Measurements from ENCODE around the gene SMYD4. TPM values are rescaled to one million over a fixed set of nuclear protein-coding genes. Genes with fewer than 3 reads are reported as not detected.
A peak's percentile ranks its signal among the peaks of the same experiment; 100 is the strongest.

The SMYD4 gene
- total and polyA plus RNA-seq, 10 of the 15 experiments (the other 5 are each of a cell fraction or from before 2014, with no cell fraction given): 2.1 to 18.8 (median 13.7) TPM

DNA sequence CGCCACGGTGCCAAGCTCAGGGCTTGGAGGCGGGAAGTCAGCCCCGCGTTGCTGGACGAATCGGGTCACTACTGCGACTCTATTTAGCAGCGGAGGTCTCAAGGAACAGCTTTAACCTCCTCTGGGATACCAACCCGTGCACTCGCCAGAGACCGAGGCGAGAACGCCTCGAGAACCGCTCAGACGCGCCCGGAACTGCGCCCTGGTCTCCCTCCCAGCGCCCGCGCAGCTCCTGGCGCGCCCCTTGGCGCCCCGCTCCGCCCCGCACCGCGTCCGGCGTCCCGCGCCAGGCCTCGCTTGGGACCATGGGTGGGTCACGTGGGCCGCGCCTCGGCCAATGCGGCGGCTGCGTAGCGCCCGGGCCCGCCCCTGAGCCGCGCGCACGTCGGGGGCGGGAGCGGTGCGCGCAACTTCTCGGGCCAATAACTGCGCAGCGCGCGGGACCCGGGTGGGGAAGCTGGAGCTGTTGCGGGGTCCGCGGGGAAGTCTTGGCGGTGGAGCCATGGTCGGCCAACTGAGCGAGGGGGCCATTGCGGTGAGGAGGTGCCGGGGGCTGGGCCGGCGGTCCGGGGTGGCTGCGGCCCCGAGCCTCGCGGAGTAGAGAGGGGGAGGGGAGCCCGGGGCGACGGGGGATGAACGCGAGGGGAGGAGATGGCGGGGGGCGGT is at the start of gene SMYD4, which contains the start of gene RPA1 (continued):
- TF ChIP-seq PAX8 (IDR thresholded peaks at IDR 0.05) (no peak), FOXK2 (IDR thresholded peaks at IDR 0.05) (no peak), ZNF207 (IDR thresholded peaks at IDR 0.05; ENCODE audit: borderline replicate concordance) (peak; percentile 61; the same call in 1 of the 2 replicates), CHD2 (IDR thresholded peaks at IDR 0.05; ENCODE audit: borderline replicate concordance, low read depth, low read length) (peak; percentile 60), JUND (IDR thresholded peaks at IDR 0.05; ENCODE audit: low read depth, low read length) (no peak), NFYA (IDR thresholded peaks at IDR 0.05; ENCODE audit: borderline replicate concordance, low read depth, low read length) (no peak), LARP7 (IDR thresholded peaks at IDR 0.05) (peak; percentile 83), MEF2B (IDR thresholded peaks at IDR 0.05; ENCODE audit: partially characterized antibody, poor library complexity, severe bottlenecking) (no peak), MYC (IDR thresholded peaks at IDR 0.05; ENCODE audit: insufficient read depth, insufficient read length, insufficient replicate concordance, low read length, severe bottlenecking) (no peak), ZNF274 (IDR thresholded peaks at IDR 0.05; ENCODE audit: insufficient read depth, insufficient read length) (no peak), RFX5 (IDR thresholded peaks at IDR 0.05; ENCODE audit: low read depth, low read length) (no peak), FOXM1 (IDR thresholded peaks at IDR 0.05; ENCODE audit: low read depth, low read length) (no peak), IRF4 (IDR thresholded peaks at IDR 0.05; ENCODE audit: low read depth, low read length) (no peak), ETV6 (conservative IDR thresholded peaks at IDR 0.05 in 1 of 2, IDR thresholded peaks at IDR 0.05 in 1 of 2; ENCODE audit: borderline replicate concordance in 1 of 2, low read depth in 1 of 2) (no peak), BMI1 (IDR thresholded peaks at IDR 0.05; ENCODE audit: borderline replicate concordance) (no peak), HDAC2 (IDR thresholded peaks at IDR 0.05) (no peak), POLR2AphosphoS5 (IDR thresholded peaks at IDR 0.05; ENCODE audit: low read length) (peak; percentile 86)
- TF ChIP-seq, protein P1, sequence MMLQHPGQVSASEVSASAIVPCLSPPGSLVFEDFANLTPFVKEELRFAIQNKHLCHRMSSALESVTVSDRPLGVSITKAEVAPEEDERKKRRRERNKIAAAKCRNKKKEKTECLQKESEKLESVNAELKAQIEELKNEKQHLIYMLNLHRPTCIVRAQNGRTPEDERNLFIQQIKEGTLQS (IDR thresholded peaks at IDR 0.05; ENCODE audit: borderline replicate concordance, extremely low read depth, low read depth, low read length): peak; percentile 85
- TF ChIP-seq, protein P2, sequence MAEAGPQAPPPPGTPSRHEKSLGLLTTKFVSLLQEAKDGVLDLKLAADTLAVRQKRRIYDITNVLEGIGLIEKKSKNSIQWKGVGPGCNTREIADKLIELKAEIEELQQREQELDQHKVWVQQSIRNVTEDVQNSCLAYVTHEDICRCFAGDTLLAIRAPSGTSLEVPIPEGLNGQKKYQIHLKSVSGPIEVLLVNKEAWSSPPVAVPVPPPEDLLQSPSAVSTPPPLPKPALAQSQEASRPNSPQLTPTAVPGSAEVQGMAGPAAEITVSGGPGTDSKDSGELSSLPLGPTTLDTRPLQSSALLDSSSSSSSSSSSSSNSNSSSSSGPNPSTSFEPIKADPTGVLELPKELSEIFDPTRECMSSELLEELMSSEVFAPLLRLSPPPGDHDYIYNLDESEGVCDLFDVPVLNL (IDR thresholded peaks at IDR 0.05; ENCODE audit: low read depth, low read length): peak; percentile 79
- TF ChIP-seq, protein P3, sequence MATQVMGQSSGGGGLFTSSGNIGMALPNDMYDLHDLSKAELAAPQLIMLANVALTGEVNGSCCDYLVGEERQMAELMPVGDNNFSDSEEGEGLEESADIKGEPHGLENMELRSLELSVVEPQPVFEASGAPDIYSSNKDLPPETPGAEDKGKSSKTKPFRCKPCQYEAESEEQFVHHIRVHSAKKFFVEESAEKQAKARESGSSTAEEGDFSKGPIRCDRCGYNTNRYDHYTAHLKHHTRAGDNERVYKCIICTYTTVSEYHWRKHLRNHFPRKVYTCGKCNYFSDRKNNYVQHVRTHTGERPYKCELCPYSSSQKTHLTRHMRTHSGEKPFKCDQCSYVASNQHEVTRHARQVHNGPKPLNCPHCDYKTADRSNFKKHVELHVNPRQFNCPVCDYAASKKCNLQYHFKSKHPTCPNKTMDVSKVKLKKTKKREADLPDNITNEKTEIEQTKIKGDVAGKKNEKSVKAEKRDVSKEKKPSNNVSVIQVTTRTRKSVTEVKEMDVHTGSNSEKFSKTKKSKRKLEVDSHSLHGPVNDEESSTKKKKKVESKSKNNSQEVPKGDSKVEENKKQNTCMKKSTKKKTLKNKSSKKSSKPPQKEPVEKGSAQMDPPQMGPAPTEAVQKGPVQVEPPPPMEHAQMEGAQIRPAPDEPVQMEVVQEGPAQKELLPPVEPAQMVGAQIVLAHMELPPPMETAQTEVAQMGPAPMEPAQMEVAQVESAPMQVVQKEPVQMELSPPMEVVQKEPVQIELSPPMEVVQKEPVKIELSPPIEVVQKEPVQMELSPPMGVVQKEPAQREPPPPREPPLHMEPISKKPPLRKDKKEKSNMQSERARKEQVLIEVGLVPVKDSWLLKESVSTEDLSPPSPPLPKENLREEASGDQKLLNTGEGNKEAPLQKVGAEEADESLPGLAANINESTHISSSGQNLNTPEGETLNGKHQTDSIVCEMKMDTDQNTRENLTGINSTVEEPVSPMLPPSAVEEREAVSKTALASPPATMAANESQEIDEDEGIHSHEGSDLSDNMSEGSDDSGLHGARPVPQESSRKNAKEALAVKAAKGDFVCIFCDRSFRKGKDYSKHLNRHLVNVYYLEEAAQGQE (IDR thresholded peaks at IDR 0.05; ENCODE audit: low read depth, low read length): 0 out of 2 replicates have a peak, but pooled peaks have one; percentile 27

Measured in GM12878 (cell line).